GM18517 (cell line): ENCODE data around the gene FIGNL2.
"Not testable (repeated sequence)": the region's sequence is repeated elsewhere in the genome, so short reads cannot be mapped to it uniquely, and the experiment has no call there.

Experiments used
- ATAC-seq: cut with Tn5 transposase; IDR thresholded peaks from one replicate; pipeline ENCODE4 v1.9.1; 2021; ENCODE audit warnings: mild to moderate bottlenecking, moderate library complexity; ENCODE audit not compliant: unreplicated experiment

Gene FIGNL2, protein sequence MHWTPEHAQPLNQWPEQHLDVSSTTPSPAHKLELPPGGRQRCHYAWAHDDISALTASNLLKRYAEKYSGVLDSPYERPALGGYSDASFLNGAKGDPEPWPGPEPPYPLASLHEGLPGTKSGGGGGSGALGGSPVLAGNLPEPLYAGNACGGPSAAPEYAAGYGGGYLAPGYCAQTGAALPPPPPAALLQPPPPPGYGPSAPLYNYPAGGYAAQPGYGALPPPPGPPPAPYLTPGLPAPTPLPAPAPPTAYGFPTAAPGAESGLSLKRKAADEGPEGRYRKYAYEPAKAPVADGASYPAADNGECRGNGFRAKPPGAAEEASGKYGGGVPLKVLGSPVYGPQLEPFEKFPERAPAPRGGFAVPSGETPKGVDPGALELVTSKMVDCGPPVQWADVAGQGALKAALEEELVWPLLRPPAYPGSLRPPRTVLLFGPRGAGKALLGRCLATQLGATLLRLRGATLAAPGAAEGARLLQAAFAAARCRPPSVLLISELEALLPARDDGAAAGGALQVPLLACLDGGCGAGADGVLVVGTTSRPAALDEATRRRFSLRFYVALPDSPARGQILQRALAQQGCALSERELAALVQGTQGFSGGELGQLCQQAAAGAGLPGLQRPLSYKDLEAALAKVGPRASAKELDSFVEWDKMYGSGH

DNA sequence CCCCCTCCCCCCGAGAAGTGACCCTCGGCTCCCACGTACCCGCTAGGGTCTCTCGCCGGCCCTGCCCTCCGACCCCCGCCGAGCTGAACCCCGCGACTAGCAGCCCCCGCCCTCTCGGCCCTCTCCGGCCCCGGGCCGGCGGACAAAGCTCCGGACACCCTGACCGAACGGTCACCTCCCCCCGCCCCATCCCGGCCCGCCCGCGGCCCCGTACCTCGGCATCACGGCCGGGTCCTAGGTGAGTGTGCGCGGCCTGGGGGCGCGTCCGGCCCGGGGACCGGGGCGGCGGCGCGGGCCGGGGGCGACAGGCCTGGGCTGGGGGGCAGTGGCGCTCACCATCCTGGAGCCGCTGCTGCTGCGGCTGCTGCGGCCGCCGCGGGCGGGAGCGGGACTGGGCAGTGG, at the start of gene FIGNL2:
TSS of gene FIGNL2 (minus strand) at position 393 of the 402 bp plus-strand sequence. CDS start 26,305 bp downstream, outside the sequence.
- ATAC-seq: no peak

DNA sequence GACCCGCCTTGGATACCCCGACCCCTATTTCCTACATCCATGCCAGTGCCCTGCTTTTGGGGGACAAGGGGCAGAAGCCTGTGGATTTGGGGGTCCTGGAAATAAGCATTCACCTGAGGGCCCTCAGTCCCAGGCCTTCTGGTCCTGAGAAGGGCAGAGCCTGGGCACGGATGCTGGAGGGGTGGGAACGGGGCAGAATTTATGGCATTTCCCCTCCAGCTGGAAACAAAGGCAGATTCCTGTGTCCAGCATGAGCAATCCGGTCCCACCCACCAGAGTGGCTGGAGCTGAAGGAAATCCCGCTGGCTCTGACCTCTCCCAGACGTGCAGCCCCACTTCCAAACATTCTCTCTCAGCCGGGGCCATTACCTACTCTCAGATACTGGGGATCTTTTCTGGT, 48.7 kb upstream of the FIGNL2 start:
- no peak for ATAC-seq

DNA sequence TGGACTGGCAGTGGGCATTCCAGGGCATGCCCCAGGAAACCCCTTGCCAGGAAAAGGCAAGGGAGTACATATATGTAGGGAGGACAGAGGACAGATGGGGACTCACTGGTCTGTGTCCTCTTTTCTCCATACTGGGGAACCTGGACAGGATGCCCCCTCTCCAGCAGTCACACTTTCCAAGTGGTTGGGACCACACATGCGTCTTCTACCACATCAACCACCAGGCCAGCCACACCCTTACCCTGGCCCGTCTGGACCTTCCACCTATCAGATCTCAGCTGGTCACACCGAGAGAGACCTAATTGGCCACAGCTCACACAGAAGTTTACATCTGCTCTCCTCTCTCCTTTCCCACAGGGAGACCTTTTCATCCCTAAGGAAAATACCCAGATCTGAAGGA, 47.7 kb upstream of the FIGNL2 start:
- no peak for ATAC-seq

DNA sequence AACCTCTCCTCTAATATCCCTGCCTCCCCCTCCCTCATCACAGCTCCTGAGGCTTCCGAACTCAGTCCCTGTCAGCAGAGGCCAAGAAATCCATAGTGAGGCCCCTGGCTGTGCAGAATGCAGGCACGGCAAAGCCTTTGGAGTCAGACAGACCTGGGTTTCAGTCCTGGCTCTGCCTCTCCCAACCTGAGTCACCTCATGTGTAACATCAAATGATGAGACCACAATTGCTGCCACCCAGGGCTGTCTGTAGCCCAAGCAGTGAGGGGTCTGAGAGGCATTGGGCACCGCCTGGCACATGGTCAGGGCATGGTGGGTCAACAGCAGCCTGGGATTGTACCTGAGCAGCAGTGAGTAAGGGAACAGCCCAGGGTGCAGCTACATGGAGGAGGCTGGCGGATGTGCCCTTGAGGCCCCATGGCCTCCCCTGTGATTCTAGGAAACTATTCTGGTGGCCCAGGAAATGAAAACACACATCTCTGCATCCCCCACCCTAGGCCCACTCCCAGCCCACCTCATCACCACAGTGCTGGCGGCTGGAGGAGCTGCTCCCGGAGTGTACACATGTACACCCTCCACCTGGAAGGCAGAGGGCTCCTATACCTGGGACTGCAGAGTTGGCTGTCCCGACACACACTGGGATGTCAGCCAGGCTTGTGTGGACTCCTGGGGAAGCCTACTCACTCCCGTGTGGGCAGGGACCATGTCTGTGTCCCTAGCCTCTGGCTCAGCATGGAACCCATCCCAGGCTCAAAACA, 47.0 kb upstream of the FIGNL2 start:
- no peak for ATAC-seq

DNA sequence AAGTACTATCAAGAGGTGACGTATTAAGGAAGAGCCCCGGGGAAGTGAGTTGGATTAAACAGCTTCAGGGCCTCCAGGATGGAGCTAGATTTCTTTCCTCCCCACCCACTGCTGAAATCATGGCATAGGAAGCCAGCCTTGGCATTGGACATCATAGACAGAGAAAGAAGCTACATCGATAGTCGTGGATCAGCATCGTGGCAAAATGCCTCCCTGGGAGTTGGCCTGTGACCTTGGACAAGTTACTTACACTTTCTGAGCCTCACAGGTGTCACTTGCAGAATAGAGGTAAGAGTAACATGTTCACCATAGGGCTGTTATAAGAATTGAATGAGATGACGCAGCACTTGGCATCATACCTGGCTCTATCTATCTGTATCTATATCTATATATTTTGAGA, 45.3 kb upstream of the FIGNL2 start:
- no peak for ATAC-seq

DNA sequence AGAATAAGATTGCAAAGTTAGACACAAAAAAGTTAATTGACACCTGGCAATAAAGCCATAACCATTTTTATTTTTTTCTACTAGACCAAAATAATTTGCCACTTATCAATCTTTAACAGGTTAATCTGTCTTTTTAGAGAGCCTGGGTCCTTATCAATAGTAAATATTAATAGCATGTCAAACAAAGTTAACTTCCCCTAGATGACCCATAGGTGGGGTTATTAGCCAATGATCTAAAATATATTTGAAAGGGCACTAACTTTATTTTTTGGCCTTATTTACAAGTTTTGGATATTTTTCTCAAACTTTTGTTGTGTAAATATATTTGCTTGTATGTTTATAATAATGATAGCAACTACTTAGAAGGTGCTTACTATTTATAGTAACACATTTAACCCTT, 43.3 kb upstream of the FIGNL2 start:
- ATAC-seq: no peak

DNA sequence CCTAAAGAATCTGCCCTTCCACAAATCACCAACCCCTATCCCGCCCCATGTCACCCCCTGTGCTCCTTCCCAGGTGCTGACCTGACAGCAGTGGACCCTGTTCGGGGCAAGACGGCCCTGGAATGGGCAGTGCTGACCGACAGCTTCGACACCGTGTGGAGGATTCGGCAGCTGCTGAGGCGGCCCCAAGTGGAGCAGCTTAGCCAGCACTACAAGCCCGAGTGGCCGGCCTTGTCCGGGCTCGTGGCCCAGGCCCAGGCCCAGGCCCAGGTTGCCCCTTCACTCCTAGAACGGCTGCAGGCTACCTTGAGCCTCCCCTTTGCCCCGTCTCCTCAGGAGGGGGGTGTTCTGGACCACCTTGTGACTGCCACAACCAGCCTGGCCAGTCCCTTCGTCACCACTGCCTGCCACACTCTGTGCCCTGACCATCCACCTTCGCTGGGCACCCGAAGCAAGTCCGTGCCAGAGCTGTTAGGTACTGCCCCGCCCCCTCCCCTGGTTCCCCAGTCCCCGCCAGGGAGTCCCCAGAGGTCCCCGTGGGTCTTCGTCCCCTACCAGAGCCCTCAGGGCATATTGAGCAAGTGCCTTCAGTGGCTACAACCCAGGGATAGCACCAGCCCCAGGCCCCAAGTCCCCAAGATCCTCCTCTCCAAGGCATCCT, 42.1 kb upstream of the FIGNL2 start:
- no peak for ATAC-seq

DNA sequence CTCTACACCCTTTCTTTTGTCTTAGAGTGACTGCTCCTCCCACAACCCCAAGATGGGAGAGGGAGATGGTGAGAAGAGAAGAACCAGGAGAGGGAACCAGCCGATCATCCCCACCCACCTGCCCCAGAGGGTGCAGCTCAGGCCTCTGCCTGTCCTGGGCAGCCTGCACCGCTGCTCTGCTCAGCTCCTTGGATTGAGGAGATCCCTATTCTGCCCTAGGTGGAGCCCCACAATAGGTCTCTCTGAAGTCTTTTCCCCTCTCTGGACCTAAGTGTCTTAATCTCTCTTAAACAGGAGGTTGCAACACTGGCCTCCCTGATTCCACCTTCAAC, 41.6 kb upstream of the FIGNL2 start:
- ATAC-seq: no peak

DNA sequence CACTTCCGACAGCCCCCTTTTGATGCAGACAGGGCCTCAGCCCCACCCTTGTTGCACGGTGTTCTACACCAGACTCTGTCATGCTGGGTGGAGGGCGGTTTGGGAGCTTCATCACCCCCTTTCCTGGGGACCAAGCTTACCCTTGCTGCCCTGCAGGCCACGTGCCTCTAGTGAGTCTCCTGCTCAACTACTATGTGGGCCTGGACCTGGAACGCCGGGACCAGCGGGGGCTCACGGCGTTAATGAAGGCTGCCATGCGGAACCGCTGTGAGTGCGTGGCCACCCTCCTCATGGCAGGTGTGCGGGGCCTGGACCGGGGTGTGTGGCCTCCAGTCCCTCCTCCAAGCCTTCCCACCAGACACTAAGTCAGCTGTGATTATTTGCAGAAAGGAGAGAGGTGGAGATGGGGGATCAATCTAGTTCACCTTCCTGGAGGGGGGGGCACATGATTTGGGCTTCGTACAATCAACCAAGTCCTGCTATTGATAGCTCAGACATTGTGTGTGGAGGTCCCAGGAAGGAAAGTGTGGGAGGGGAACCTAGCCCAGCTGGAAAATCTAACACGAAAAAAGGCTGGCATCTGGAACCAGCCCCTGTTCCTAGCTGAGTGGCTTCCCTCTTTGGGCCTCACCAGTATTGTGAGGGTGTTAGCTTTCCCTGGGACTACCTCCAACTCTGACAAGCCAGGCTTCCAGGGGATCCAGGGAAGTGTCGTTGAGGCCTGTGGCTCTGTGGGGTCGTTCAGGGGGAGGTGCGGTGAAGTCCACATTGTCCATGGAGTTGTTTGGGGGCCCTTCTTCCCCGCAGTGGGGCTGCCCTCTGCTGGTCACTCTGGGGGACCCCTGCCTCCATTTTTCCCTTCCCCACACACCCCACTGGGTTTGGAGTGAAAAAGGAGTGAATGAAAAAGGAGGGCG, 41.0 kb upstream of the FIGNL2 start:
- ATAC-seq: no peak

DNA sequence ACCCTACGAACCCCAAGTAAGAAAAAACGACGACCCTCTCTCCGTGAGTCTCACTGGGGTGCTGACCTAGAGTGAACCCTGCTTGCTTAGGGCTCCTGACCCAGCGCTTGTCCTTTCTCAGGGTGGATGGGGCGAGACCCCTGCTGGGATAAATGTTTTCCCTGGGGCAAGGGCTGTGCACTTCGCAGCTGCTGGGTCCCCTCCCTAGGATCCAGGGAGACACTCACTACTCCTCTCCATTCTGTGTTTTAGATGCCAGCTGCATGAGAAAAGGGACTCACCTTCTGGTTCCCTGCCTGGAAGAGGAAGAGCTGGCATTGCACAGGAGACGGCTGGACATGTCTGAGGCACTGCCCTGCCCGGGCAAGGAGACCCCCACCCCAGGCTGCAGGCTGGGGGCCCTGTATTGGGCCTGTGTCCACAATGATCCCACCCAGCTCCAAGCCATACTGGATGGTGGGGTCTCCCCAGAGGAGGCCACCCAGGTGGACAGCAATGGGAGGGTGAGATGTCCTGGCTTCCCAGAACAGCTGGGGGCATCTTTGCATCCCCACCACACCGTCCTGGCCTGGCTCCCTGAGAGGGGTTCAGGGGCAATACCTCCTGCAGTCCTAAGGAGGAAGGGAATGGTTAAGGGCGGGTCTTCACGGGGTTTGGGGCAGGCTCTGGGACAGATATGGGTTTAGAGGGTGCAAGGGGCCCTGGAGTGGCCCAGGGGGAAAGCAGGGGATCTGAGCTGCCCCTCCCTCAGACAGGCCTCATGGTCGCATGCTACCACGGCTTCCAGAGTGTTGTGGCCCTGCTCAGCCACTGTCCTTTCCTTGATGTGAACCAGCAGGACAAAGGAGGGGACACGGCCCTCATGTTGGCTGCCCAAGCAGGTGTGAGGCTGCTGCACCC, 40.0 kb upstream of the FIGNL2 start:
- ATAC-seq: no peak

DNA sequence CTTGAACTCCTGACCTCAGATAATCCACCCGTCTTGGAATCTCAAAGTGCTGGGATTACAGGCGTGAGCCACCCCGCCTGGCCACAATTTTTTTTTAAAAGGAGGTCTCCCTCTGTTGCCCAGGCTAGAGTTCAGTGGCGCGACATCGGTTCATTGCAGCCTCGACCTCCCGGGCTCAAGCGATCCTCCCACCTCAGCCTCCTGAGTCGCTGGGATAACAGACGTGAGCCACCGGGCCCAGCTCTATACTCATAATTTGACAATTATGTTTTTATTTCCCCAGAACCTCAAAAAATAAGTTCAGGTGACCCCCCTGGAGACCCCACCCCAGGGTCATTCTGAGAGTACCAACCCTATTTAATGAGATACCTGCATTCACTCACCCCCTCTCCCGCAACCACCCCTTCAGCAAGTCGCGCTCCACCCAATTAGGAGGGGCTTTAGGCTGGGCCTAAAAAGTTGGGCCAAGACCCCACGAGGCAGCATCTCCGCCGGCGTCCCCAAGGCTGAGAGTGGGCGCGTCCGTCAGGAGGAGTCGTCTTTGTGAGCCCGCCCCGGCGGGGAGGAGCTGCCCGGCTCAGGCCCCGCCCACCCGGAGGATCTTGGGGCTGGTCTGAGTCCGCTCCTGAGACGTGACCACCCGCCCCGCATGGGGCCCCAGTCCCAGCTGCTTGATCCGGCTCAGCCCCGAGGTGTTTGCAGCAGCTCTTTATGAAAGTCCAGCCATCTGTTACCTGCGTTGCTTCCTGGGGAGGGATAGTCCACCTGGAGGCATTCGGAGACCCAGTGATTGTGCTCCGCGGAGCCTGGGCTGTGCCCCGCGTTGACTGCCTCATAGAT, 39.2 kb upstream of the FIGNL2 start, which contains the start of gene ANKRD33:
TSS of gene ANKRD33 (plus strand) at position 628 of the 840 bp plus-strand sequence. CDS start at position 712, 84 bp downstream.
- ATAC-seq: no peak

DNA sequence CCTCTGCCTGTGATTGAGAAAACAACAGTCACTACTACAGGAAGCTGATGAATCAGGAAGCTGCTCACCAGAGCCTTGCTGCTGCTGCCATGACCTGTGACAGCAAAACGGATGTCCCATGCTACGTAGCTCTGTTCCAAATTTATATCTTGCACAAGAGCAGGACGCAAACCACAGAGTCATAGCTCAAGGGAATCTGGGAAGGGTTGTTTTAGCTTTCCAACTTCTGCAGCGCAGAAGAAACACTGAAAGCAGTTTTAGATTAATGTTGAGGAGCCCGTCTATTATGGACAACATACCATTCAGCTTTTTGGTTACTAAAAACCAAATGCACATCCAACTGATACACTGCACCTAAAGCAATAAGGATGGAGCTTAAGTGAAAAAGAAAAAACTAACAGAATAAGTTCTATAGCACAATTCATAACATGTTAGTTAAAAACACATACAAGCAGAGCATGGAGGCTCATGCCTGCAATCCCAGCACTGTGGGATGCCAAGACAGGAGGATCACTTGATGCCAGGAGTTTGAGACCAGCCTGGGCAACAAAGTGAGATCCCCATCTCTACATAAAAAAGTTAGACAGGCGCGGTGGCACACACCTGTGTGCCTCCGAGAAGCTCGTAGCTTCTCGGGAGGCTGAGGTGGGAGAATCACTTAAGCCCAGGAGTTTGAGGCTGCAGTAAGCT, 37.6 kb upstream of the FIGNL2 start:
- no peak for ATAC-seq

DNA sequence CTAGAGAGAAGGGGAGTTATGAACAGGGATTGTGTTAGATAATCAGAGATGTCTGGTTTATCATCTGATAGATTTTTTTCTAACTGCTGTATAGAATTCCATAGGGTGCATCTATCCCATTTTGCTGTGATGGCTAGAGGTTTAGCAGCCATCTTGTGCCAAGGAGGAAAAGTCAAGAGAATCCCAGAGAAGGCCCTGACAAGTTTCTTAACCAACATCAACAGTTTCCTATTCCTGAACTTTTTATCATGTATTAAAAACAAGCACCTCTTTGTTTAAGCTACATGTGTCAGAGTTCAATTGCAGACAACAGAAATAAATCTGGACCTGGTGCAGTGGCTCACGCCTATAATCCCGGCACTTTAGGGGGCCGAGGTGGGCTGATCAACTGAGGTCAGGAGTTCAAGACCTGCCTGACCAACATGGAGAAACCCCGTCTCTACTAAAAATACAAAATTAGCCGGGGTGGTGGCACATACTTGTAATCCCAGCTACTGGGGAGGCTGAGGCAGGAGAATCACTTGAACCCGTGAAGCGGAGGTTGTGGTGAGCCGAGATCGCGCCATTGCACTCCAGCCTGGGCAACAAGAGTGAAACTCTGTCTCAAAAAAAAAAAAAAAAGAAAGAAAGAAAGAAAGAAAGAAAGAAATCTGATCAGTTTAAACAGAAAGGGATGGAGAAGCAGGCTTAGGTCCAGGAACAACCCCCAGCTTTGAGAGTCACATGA, 36.9 kb upstream of the FIGNL2 start:
- not testable (repeated sequence) for ATAC-seq

DNA sequence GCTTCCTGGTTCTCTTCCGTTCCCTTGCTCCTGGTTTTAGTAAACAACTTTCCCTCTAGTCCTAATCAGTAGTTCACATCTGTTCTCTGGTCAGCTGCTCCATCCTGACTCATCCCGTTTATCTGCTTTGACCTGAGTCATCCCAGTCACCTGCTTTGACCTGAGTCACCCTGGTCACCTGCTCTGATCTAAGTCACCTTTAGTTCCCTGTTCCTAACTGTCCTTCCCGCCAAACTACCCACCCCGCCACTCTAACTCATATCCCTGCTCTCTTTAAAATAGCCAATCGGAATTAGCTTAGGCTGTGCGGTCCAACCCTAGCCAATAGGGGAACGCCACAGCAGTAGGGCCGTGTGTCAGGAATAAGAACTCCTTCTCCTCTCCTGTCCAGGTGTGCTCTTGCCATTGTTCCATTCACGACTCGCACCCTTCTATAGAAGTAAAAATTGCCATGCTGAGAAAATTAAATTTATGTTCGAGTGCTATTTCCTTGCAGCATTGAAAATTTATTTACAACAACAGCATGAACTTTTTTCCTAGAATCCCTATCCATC, 36.2 kb upstream of the FIGNL2 start:
- ATAC-seq: no peak

DNA sequence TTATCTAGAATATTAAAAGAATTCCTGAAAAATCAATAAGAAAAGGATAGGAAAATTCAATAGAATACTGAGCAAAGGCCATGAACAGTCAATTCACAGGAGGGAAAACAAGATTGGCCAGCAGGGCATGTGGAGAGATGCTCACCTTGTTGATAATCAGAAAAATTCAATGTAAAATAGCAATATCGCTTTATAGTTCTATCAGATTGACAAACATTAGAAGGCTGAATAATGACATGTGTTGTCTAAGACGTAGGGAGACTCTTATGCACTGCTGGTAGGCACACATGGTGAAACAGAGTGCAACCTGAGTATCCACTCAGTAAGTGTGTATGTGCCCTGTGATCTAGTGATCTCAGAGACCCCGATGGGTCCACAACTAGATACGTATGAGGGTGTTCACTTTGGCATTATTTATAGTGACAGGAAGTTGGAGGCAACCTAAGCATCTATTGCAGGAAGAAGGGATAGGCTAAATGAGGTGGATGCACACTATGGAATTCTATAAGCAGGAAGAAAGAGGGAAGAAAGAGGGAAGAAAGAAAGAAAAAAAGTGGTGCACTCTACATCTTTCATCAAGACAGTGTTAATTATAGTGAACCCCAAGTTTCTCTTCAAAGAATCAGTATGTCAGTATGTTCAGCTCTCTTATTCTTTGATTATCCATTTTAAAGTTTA, 35.6 kb upstream of the FIGNL2 start:
- no peak for ATAC-seq

DNA sequence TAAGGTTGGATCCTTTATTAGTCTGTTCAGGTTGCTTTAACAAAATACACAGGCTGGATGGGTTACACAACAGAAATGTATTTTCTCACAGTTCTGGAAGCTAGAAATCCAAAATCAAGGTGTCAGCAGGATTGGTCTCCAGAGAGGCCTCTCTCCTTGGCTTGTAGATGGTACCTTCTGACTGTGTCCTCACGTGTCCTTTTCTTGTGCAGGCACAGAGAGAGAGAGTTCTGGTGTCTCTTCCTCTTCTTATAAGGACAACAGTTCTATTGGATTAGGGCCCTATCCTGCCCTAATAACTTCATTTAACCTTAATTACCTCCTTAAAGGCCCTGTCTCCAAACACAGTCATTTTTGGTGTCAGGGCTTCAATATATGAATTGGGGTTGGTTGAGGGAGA, 34.8 kb upstream of the FIGNL2 start:
- no peak for ATAC-seq
